GM12892 (cell line): ENCODE results near the gene EVC2.

Experiments used
- POLR2A ChIP-seq: IDR thresholded peaks from 2 replicates; pipeline ENCODE4 v1.6.1; 2011; ENCODE audit warnings: low read depth, low read length, control low read depth
- POLR2AphosphoS5 ChIP-seq: IDR thresholded peaks from 2 replicates; pipeline ENCODE4 v1.6.1; 2011; ENCODE audit warnings: low read depth, low read length, control low read depth
- TAF1 ChIP-seq: IDR thresholded peaks from 2 replicates; pipeline ENCODE4 v1.6.1; 2011; ENCODE audit warnings: low read depth, mild to moderate bottlenecking, control low read depth, low read length, borderline replicate concordance

- TF ChIP-seq POLR2AphosphoS5: no peak
- TF ChIP-seq POLR2A: no peak
- TF ChIP-seq TAF1: no peak
Observed at GRCh38 chr4:5528031-5528436, 180.3 kb downstream of the EVC2 start.
